Measurements from ENCODE around the gene CPA1.

CPA1 gene

GRCh38 chr7:130430841-130431666 lies 50.8 kb downstream of the CPA1 start:
- no peak overlapping the region for H3K27ac ChIP-seq (ENCODE audit: low read depth, low read length)
- H3K4me2 ChIP-seq (ENCODE audit: low read length): no peak overlapping the region

GRCh38 chr7:130432886-130433285 lies 52.6 kb downstream of the CPA1 start:
- no peak overlapping the region for H3K4me2 ChIP-seq (ENCODE audit: low read length)
- TF ChIP-seq EZH2phosphoT487 (IDR thresholded peaks at IDR 0.05; ENCODE audit: borderline replicate concordance, low read length) (no peak), CTCF (IDR thresholded peaks at IDR 0.05; ENCODE audit: low read depth, low read length, poor library complexity, severe bottlenecking) (no peak)
- no peaks in the 10 kb centered on the region for H4K20me1 ChIP-seq (ENCODE audit: control insufficient read depth, insufficient read depth, low read depth, low read length)

More at GRCh38 chr7:130430841-130431666, 50.8 kb downstream of the CPA1 start:
- Histone ChIP-seq H3K4me3 (ENCODE audit: low read length) (no peak overlapping the region), H4K20me1 (ENCODE audit: control insufficient read depth, insufficient read depth, low read depth, low read length) (no peaks in the 10 kb centered on the region), H3K27me3 (ENCODE audit: control insufficient read depth, low read length) (no peaks in the 10 kb centered on the region), H3K9me2 (replicated peaks; ENCODE audit: control insufficient read depth, low read length) (no peaks in the 10 kb centered on the region), H3K4me1 (ENCODE audit: control insufficient read depth, low read length) (peaks cover 15% of the 10 kb centered on the region), H3K79me2 (ENCODE audit: control insufficient read depth, low read length) (peaks cover 36% of the 10 kb centered on the region), H3K9me3 (ENCODE audit: control insufficient read depth, insufficient read depth, low read length) (no peaks in the 10 kb centered on the region), H3F3A (ENCODE audit: control insufficient read depth, insufficient read depth) (no peaks in the 10 kb centered on the region), H3K36me3 (ENCODE audit: control insufficient read depth, low read length) (peaks cover 19% of the 10 kb centered on the region)
- no peak for TF ChIP-seq EZH2phosphoT487 (IDR thresholded peaks at IDR 0.05; ENCODE audit: borderline replicate concordance, low read length)
- no peak for TF ChIP-seq CTCF (IDR thresholded peaks at IDR 0.05; ENCODE audit: low read depth, low read length, poor library complexity, severe bottlenecking)

GRCh38 chr7:130433301-130433700 lies 53.0 kb downstream of the CPA1 start:
- no peak for TF ChIP-seq EZH2phosphoT487 (IDR thresholded peaks at IDR 0.05; ENCODE audit: borderline replicate concordance, low read length)
- TF ChIP-seq CTCF (IDR thresholded peaks at IDR 0.05; ENCODE audit: low read depth, low read length, poor library complexity, severe bottlenecking): no peak
- Histone ChIP-seq H3K36me3 (ENCODE audit: control insufficient read depth, low read length) (peaks cover 9% of the 10 kb centered on the region), H3K27me3 (ENCODE audit: control insufficient read depth, low read length) (no peaks in the 10 kb centered on the region), H3K4me1 (ENCODE audit: control insufficient read depth, low read length) (peaks cover 15% of the 10 kb centered on the region), H3K9me2 (replicated peaks; ENCODE audit: control insufficient read depth, low read length) (no peaks in the 10 kb centered on the region), H3F3A (ENCODE audit: control insufficient read depth, insufficient read depth) (no peaks in the 10 kb centered on the region), H3K4me3 (ENCODE audit: low read length) (no peak overlapping the region), H3K9me3 (ENCODE audit: control insufficient read depth, insufficient read depth, low read length) (no peaks in the 10 kb centered on the region), H3K79me2 (ENCODE audit: control insufficient read depth, low read length) (peaks cover 47% of the 10 kb centered on the region), H4K20me1 (ENCODE audit: control insufficient read depth, insufficient read depth, low read depth, low read length) (no peaks in the 10 kb centered on the region), H3K27ac (ENCODE audit: low read depth, low read length) (no peak overlapping the region), H3K4me2 (ENCODE audit: low read length) (no peak overlapping the region)

More at GRCh38 chr7:130432886-130433285, 52.6 kb downstream of the CPA1 start:
- H3K27me3 ChIP-seq (ENCODE audit: control insufficient read depth, low read length): no peaks in the 10 kb centered on the region
- H3K9me3 ChIP-seq (ENCODE audit: control insufficient read depth, insufficient read depth, low read length): no peaks in the 10 kb centered on the region
- no peaks in the 10 kb centered on the region for H3K9me2 ChIP-seq (replicated peaks; ENCODE audit: control insufficient read depth, low read length)
- no peak overlapping the region for H3K27ac ChIP-seq (ENCODE audit: low read depth, low read length)
- H3K36me3 ChIP-seq (ENCODE audit: control insufficient read depth, low read length): peaks cover 9% of the 10 kb centered on the region
- H3K4me1 ChIP-seq (ENCODE audit: control insufficient read depth, low read length): peaks cover 15% of the 10 kb centered on the region
- H3K4me3 ChIP-seq (ENCODE audit: low read length): no peak overlapping the region
- H3F3A ChIP-seq (ENCODE audit: control insufficient read depth, insufficient read depth): no peaks in the 10 kb centered on the region
- peaks cover 44% of the 10 kb centered on the region for H3K79me2 ChIP-seq (ENCODE audit: control insufficient read depth, low read length)

Data from DOHH2 (cell line).